SU-DHL-6 (cell line): ENCODE data around the gene KIF7.

ENCODE experiments used
- CTCF ChIP-seq: fragments of 200-600 bp; sonication (generic); IDR thresholded peaks from one replicate; pipeline ENCODE4 v1.5.1; 2017; ENCODE audit warnings: antibody characterized with exemption, mild to moderate bottlenecking, low read length, moderate library complexity; ENCODE audit not compliant: insufficient read depth, poor library complexity, severe bottlenecking
- EZH2phosphoT487 ChIP-seq: fragments of 200-600 bp; sonication (generic), shearing (Covaris generic); conservative IDR thresholded peaks from 2 replicates; pipeline ENCODE4 v1.6.1; 2018; ENCODE audit warnings: mild to moderate bottlenecking, antibody characterized with exemption, low read length, moderate library complexity, mixed read lengths

GRCh38 chr15:89657686-89658200 is 2.5 kb upstream of the KIF7 start:
- TF ChIP-seq CTCF (no peak), EZH2phosphoT487 (no peak)
